ENCODE results near the gene LEF1. TPM values are rescaled to one million over a fixed set of nuclear protein-coding genes. Genes with fewer than 3 reads are reported as not detected.

The LEF1 gene
- total and polyA plus RNA-seq, 9 of the 15 experiments (the other 6 are each of a cell fraction or from before 2014, with no cell fraction given) = 15.1 to 81.1 (median 29.7) TPM

GRCh38 chr4:108114503-108114902 is 54.2 kb downstream of the LEF1 start (continued):
- TF ChIP-seq ETV5 (CRISPR knock-in tag; IDR thresholded peaks at IDR 0.05; ENCODE audit: low read depth) (peak; percentile 64), MAZ (CRISPR knock-in tag; conservative IDR thresholded peaks at IDR 0.05 in 1 of 2, IDR thresholded peaks at IDR 0.05 in 1 of 2) (no peak), FOSL1 (tag; conservative IDR thresholded peaks at IDR 0.05) (no peak), HMBOX1 (IDR thresholded peaks at IDR 0.05) (0 out of 2 replicates have a peak, but pooled peaks have one; percentile 17), NRF1 (conservative IDR thresholded peaks at IDR 0.05 in 1 of 2, IDR thresholded peaks at IDR 0.05 in 1 of 2) (no peak), ZNF232 (CRISPR knock-in tag; IDR thresholded peaks at IDR 0.05) (no peak), NFIX (CRISPR knock-in tag; IDR thresholded peaks at IDR 0.05; ENCODE audit: low read depth) (no peak), CXXC5 (CRISPR knock-in tag; IDR thresholded peaks at IDR 0.05) (peak; percentile 72), ZNF316 (IDR thresholded peaks at IDR 0.05) (peak; percentile 13; the same call in 1 of the 2 replicates), NR2F6 (CRISPR knock-in tag; IDR thresholded peaks at IDR 0.05) (no peak)
- TF ChIP-seq, protein P1, sequence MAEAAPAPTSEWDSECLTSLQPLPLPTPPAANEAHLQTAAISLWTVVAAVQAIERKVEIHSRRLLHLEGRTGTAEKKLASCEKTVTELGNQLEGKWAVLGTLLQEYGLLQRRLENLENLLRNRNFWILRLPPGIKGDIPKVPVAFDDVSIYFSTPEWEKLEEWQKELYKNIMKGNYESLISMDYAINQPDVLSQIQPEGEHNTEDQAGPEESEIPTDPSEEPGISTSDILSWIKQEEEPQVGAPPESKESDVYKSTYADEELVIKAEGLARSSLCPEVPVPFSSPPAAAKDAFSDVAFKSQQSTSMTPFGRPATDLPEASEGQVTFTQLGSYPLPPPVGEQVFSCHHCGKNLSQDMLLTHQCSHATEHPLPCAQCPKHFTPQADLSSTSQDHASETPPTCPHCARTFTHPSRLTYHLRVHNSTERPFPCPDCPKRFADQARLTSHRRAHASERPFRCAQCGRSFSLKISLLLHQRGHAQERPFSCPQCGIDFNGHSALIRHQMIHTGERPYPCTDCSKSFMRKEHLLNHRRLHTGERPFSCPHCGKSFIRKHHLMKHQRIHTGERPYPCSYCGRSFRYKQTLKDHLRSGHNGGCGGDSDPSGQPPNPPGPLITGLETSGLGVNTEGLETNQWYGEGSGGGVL (CRISPR knock-in tag; IDR thresholded peaks at IDR 0.05) = no peak
- TF ChIP-seq, protein P2, sequence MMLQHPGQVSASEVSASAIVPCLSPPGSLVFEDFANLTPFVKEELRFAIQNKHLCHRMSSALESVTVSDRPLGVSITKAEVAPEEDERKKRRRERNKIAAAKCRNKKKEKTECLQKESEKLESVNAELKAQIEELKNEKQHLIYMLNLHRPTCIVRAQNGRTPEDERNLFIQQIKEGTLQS (IDR thresholded peaks at IDR 0.05) = no peak; the same call in 1 of the 2 replicates
- TF ChIP-seq, protein P2 (CRISPR knock-in tag; conservative IDR thresholded peaks at IDR 0.05) = 0 out of 2 replicates have a peak, but pooled peaks have one; percentile 61
- TF ChIP-seq, protein P3, sequence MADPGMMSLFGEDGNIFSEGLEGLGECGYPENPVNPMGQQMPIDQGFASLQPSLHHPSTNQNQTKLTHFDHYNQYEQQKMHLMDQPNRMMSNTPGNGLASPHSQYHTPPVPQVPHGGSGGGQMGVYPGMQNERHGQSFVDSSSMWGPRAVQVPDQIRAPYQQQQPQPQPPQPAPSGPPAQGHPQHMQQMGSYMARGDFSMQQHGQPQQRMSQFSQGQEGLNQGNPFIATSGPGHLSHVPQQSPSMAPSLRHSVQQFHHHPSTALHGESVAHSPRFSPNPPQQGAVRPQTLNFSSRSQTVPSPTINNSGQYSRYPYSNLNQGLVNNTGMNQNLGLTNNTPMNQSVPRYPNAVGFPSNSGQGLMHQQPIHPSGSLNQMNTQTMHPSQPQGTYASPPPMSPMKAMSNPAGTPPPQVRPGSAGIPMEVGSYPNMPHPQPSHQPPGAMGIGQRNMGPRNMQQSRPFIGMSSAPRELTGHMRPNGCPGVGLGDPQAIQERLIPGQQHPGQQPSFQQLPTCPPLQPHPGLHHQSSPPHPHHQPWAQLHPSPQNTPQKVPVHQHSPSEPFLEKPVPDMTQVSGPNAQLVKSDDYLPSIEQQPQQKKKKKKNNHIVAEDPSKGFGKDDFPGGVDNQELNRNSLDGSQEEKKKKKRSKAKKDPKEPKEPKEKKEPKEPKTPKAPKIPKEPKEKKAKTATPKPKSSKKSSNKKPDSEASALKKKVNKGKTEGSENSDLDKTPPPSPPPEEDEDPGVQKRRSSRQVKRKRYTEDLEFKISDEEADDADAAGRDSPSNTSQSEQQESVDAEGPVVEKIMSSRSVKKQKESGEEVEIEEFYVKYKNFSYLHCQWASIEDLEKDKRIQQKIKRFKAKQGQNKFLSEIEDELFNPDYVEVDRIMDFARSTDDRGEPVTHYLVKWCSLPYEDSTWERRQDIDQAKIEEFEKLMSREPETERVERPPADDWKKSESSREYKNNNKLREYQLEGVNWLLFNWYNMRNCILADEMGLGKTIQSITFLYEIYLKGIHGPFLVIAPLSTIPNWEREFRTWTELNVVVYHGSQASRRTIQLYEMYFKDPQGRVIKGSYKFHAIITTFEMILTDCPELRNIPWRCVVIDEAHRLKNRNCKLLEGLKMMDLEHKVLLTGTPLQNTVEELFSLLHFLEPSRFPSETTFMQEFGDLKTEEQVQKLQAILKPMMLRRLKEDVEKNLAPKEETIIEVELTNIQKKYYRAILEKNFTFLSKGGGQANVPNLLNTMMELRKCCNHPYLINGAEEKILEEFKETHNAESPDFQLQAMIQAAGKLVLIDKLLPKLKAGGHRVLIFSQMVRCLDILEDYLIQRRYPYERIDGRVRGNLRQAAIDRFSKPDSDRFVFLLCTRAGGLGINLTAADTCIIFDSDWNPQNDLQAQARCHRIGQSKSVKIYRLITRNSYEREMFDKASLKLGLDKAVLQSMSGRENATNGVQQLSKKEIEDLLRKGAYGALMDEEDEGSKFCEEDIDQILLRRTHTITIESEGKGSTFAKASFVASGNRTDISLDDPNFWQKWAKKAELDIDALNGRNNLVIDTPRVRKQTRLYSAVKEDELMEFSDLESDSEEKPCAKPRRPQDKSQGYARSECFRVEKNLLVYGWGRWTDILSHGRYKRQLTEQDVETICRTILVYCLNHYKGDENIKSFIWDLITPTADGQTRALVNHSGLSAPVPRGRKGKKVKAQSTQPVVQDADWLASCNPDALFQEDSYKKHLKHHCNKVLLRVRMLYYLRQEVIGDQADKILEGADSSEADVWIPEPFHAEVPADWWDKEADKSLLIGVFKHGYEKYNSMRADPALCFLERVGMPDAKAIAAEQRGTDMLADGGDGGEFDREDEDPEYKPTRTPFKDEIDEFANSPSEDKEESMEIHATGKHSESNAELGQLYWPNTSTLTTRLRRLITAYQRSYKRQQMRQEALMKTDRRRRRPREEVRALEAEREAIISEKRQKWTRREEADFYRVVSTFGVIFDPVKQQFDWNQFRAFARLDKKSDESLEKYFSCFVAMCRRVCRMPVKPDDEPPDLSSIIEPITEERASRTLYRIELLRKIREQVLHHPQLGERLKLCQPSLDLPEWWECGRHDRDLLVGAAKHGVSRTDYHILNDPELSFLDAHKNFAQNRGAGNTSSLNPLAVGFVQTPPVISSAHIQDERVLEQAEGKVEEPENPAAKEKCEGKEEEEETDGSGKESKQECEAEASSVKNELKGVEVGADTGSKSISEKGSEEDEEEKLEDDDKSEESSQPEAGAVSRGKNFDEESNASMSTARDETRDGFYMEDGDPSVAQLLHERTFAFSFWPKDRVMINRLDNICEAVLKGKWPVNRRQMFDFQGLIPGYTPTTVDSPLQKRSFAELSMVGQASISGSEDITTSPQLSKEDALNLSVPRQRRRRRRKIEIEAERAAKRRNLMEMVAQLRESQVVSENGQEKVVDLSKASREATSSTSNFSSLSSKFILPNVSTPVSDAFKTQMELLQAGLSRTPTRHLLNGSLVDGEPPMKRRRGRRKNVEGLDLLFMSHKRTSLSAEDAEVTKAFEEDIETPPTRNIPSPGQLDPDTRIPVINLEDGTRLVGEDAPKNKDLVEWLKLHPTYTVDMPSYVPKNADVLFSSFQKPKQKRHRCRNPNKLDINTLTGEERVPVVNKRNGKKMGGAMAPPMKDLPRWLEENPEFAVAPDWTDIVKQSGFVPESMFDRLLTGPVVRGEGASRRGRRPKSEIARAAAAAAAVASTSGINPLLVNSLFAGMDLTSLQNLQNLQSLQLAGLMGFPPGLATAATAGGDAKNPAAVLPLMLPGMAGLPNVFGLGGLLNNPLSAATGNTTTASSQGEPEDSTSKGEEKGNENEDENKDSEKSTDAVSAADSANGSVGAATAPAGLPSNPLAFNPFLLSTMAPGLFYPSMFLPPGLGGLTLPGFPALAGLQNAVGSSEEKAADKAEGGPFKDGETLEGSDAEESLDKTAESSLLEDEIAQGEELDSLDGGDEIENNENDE (IDR thresholded peaks at IDR 0.05; ENCODE audit: low read depth, low read length) = no peak

Measured in K562 (cell line).